HG02678 (cell line): ENCODE results near the gene IGSF11.

Experiments
- ATAC-seq: cut with Tn5 transposase; IDR thresholded peaks from one replicate; pipeline ENCODE4 v1.9.1; 2021; ENCODE audit warnings: mild to moderate bottlenecking, moderate library complexity; ENCODE audit not compliant: unreplicated experiment

IGSF11 gene

DNA sequence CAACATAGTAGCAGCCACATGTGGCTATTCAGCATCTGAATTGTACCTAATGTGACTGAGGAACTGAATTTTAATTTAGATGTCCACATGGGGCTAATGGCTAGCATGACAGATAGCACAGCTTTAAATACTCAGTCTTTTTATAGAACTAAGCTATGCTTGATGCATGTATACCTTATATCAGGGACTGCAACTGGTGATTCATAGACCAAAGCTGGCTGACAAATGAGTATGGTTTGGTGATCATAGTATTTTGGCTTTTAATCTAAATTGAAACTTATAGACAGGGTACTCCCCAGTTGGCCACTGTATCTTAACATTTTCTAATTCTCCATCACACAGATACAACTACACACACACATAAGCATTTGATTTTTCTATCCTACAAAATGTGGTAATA lies 83.6 kb downstream of the IGSF11 start:
- no peak for ATAC-seq

DNA sequence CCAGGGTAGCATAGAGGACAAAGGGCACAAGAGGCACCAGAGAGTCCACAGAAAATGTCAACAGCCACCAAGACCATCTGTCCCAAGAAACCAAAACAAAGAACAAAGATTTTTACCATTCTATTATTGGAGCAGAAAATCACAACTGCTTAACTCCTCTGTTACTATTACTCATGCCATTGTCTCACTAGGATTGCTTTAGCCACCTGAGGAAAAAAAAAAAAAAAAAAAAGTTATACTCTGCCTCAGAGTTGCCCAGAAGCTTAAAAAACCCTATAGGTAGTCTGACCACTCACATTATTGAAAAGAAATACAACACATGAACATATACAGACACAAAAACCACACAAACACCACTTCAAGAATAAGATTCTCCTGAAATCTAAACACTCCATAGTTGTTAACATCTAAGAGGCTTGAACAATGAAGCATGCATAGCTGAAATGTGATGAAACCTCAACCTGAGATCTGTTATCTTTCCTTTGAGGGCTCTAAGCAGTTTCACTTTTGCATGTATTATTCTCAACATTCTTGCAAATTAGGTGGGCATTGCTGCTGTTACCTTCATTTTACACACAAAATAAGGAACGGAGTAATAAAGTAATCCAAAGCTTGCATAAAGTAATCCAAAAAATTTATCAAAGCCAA lies 85.4 kb downstream of the IGSF11 start:
- no peak for ATAC-seq

DNA sequence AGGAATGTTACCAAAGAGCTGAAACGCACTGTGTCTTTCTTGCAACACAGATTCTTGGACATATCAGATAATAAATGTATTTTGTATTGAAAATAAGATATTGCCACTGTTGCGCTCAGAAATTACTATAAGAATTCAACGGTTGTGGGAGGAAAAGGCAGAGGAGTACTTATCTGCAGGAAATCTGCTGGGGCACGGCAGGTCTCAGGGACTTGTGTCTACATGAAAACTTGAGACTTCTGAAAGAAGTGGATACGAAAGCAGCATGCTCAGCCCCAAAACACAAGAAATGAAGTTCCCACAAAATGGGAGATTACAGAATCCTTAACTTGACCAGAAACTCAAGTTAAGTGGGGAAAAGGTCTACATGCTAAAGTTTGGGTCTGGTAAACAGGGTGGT lies 86.5 kb downstream of the IGSF11 start:
- no peak for ATAC-seq

DNA sequence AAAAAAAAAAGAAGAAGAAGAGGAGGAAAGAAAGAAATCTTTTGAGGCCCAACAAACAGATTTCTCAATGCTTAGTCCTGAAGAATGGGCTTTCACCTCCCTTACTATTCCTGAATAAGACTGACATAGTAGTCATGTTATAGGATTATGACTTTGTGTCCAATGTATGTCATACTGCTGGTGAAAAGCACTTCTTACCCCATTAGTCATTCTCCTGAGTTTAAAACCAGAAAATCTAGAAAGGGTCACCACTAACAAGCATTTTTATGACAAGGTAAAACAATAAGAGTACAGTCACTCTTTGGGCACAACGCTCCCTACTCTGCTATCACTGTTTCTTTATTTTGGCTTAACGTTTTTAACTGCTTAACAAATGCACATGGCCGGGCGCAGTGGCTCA lies 88.2 kb downstream of the IGSF11 start:
- ATAC-seq = no peak

DNA sequence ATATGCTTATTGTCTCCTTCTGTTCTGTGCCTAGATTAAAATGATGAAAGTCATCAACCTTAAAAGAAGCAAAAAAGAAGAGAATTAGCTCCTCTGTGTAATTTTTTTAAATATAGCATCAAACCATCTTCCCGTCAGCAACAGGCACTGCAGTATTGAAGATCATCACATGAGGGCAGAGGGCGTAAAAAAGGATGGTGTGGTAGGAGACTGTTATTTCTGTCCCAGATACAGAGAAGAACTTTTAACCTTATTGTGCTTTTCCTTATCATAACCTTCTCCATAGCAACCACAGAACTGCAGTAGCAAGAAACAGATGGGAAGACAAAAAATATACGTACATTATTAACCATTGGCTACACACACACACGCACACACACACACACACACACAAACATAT lies 88.8 kb downstream of the IGSF11 start:
- no peak for ATAC-seq

DNA sequence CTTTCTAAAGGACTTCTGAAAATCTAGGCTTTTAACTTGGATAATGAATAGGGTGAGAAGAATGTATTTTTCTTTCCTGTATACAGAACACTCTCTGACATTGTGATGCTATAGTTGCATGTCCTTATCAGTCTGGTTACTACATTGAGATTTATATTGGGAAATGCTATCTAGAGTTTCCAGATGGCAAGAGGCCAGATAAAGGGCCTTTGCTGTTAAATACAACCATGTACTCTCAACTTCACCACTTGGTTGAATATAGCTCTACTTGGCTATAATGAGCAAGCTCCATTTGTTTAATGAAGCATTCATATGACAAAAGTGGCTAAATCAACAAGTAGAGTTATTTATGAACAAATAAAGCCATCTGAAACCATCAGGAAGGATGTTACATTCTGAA lies 91.0 kb downstream of the IGSF11 start:
- no peak for ATAC-seq

DNA sequence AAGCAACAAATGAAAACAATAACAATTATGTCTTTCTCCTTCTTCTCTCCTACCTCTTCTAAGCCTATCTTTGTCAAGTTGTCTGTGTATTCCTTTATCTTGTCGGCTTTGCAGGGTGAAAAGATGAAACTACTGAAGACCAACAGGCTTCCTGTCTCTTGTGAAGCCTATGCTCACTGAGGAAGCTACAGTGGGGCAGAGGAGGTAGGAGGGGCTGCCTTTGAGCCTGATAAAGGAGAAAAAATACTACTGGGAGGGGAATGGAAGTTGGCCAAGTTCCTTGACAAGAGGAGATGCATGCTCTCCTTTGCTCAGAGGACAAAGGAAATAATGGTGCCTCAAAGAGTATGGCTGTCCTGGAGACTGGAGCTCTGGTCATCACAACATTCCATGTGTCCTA lies 92.0 kb downstream of the IGSF11 start:
- no peak for ATAC-seq

DNA sequence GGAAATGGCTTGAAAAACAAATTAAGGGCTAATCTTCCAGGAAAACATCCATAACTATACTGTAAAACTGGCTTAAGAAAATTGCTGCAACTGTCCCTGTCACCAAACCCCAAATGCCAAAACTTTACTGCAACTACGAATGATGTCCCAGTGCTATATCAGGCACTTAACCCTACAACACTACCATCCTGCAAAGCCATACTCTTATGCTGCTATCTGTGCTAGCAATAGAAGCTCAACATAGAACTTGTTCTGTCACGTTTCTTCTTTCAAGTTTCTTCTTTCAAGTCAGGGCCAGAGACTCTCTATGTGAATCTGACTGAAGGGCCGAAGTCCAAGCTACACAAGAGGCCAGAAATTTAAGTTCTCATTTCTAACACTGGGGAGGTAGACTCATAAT lies 92.5 kb downstream of the IGSF11 start:
- ATAC-seq = no peak

DNA sequence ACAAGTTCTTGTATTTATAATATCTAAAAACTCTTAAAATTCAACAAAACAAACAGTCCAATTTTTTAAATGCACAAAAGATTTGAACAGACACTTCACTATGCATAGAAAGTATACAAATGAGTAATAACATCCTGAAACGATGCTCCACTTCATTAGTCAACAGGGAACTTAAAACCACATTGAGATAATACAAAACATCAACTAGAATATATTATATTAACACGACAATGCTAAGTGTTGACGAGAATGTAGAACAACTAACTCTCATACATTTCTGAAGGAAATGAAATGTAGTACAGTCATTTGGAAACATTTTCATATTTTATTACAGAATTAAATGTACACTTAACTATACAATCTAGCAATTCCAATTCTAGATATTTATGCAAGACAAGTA lies 93.4 kb downstream of the IGSF11 start:
- no peak for ATAC-seq

DNA sequence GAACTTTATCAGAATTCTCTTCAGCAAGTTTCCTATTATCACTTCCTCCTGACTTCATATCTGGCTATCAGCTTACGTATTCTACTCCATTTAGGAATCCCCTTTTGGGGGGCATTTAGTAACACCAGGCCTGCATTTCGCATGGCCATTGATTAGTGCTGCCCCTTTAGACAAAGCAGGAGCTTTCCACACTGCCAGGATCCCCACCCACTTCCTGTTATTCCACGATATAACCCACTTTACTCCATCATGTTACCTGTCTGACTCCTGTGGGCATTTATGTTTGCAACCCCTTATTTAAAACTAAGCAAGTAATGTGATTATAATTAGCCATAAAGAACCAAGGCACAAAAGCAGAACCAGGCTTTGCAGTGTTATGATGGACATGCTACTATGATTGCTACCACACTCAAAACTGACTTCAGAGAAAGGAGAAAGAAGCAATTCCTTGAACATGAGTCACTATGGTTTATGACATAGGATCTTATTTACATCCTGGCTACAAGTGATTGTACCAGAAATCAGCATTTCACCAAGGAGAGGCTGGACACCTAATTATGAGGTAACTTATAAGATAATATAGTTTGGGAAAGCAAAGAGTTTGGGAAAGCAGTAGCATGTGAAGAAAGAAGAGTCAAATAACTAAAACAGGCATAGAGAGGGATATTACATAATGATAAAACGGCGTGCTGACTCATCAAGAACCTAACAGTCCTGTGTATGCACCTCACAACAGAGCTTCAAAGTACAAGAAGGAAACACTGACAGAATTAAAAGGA lies 96.3 kb downstream of the IGSF11 start:
- ATAC-seq = no peak

DNA sequence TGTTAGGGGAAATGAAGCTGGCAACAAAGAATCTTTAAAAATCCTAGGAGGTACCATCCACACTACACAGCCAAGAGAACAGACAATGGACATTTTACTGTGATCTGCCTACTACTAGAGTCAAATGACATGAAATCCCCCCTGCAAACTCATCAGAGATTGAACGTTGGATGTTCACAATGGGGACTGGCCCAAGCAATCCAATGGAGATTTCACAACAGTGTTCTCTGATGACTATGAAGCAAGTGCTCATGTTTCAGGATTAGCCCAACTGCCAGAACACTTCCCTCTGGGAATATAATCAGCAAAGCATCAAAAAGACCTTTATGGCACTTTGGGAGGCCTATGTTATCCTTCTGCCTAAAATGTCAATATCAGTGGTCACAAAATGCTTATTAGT lies 97.8 kb downstream of the IGSF11 start:
- ATAC-seq = no peak

DNA sequence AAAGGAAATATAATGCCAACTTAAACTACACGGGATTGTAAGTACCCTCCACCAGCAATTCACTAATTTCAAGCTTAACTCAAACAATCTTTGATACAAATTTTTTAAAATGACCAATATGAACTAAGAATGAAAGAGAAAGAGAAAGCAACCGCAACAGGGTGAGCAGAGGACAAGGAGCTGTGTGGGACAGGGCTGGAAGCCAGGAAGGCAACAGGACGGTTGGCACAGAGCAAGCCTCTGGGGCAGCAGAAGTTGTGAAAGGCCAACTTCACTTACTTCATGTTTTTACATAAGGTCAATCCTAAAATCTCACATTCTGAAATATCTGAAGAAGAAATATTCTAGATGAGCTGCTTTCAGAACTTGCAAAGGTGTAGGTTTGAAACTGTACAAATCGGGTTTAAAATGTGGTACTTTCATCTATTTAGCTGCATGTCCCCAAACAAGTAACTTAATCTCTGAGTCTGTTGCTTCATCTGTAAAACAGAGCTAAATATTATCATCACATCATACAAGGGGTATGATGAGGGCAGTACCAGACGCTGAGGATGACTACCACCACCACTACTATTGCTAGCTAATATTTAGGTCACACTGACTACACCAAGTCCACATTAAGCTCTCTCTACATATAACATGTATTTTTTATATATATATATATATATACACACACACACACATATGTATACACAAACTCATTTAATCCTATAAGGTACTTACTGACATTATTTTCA lies 101.7 kb downstream of the IGSF11 start:
- no peak for ATAC-seq

DNA sequence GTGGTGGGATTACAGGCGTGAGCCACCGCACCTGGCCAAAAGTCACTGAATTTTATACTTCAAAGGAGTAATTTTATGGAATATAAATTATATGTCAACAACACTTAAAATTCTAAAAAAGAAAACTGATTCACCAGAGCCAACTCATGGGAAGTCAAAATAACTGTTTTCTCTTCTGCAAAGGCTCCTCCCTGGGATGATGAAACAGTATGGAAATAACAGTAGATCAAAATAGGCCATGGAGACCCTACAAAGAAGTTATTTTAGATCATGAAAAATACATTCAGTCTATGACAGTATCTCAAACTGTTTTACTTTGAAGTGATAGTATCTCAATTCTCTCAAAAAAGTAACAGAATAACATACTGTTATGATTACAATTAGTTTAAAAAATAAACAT lies 102.7 kb downstream of the IGSF11 start:
- no peak for ATAC-seq

DNA sequence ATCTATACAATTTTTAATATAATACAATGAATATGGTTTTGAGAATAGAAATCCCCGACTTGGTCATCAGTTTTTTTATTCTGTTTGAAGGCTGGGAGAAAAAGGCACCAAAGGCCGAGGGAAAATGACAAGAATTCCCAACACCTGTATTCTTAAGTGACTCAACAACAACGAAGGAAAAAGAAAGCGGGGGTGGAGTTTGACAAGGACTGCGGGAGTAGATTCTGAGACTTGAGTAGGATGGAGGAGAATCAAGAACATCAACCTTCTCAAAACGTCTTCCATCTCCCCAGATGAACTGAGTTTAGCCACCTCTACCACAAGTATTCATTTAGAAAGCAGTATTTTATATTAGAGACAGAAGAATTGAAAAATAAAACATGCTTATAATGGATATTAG lies 107.2 kb downstream of the IGSF11 start:
- ATAC-seq = no peak

DNA sequence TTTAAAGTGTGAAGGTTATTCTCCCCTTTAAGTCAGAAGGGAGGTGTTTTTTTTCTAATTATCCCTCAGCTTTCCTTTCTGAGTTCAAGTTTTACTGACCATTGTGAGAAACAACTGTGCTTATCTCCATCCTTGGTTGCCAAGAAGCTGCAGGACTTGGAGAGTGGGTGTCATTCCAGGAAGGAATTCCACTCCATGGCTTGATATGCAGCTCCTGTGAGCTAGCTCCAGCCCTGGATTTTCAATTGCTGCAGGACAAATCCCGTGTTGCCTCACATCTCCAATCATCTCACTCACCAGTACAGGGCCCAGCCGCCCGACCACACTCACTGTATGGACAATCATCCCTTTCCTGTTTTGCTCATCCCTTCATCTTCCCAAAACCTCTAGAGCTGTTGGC lies 122.5 kb downstream of the IGSF11 start:
- no peak for ATAC-seq

DNA sequence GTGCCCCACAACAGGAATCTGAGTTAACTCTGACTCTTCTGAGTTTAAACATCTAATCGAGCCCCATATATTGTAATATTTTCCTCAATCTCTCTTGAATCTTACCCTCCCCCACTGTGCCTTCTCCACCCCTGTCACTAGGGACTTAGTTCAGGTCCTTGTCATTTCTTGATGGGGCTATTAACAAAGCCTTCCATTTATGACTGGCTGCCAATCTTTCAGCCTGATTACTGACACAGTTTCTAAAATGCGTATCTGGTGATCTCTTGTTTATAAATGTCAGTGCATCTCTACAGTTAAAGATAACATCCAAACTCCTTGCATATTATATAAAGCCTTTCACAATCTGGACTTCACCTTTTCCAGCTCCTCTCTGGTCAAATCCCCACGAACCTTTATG lies 124.3 kb downstream of the IGSF11 start:
- ATAC-seq = no peak

DNA sequence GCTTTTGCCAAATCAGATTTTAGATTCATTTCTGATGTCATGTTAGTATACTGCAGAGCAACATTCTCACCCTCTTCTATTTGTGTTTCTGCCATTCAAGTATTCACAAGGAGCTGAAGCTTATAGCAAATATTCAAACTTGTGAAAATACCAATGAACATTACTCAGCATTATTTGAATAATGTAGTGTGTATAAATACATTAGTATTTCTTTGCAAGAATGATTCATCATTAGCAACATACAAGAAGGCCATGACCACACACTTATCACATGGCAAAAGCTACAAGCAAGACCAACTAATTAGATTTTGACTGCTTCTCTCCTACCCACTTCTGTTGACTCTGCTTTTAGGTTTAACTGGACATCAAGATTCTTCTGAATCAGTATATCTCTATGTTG lies 124.9 kb downstream of the IGSF11 start:
- no peak for ATAC-seq

DNA sequence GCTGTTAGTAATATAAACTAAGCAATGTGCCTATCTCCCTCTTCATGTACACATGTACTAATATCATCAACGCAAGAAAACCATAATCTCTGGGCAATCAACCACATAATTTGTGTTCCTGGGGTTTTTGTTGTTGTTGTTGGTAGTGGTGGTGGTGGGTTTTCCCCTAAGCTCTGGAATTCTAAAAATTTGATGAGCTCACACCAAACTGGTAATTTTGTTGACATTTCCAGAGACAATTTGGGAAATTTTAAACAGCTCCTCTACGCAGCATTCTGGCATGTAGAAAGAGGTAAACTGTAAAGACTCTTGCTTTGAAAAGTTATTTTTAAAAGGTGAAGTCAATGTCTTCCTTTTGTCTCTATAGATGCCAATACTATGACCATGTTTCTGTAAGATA lies 126.7 kb downstream of the IGSF11 start:
- no peak for ATAC-seq

DNA sequence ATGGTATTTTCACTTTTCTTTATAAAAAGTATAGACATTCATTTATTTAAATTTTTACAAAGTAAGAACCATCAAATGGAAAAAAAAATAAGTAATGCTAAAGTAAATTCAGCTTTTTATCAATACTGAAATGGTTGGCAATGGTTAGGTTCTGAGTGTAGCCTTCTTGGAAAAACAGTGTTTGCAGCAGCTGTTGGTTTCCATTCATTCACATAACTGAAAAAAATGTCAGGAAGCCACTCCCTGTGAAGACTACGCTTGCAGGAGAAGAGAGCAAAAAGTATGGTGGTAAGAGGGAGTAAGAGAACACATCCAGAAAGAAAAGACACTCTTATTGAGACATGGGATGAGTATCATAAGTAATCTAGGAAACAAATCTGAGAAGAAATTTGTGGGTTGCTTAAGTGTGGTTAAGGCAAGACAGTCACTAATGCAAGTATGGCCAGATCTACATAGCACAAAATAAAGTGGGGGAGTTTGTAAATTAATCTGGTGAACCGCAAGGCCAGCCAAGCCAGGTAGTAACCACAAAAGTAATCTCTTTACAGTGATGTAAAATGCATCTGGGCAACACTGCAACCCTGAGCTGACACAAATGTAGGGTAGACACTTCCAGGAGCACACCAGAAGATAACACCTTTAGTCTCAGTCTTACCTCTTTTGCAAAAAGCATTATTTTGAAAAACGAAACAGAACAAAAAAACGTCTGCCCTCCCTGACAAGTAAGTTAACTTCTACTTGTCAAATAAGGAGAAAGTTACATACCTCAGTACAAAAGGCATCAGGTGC lies 133.7 kb downstream of the IGSF11 start:
- no peak for ATAC-seq

DNA sequence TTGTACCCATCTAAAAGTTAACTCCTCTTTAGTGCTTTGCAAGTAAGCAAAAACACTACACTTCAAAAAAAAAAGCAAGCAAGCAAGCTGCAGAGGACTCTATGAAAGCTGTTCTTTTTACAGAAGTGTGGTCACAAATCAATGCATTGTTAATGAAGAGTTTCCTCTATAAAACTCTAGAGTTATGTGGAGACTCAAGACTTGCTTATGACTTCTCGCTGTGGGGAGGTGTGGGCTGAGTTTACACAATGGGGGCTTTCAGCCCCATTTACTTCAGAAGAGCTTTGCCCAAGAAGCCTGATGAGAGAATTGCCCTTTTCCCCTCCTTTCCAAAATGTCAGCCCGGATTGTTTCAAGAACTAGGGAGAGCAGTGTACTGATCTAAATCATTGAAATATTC lies 144.4 kb downstream of the IGSF11 start:
- ATAC-seq = no peak

DNA sequence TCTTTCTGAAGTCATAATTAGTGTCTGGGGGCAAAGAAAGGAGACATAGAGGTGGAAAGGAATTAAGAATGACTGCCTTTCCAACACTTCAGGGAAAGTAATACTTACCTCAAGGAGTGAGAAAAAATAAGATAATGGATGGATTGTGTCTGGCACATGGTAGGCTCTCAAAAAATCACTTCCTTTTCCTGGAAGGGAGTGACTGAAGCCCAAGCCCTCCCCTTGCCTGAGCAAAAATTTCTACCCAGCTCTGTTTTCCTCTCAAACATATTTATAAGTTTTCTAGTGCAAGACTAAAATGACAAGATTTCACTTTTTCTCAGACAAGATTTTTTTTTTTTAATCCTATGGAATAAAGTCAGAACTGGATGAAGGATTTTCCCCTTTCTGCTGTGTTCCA lies 145.0 kb downstream of the IGSF11 start:
- no peak for ATAC-seq
